DND-41 (cell line): ENCODE measurements around the gene ZCCHC8.

Experiments used
- CTCF ChIP-seq: IDR thresholded peaks from 2 replicates; pipeline ENCODE4 v1.5.1; 2012; ENCODE audit warnings: borderline replicate concordance, low read length, moderate library complexity, mild to moderate bottlenecking; ENCODE audit not compliant: poor library complexity, severe bottlenecking; ENCODE audit errors: extremely low read depth
- EZH2 ChIP-seq: IDR thresholded peaks from 3 replicates; pipeline ENCODE4 v1.6.1; 2012; ENCODE audit warnings: borderline replicate concordance, low read depth, mild to moderate bottlenecking, moderate library complexity, low read length, inconsistent platforms; ENCODE audit not compliant: severe bottlenecking

- TF ChIP-seq CTCF (no peak), EZH2 (no peak)
Observed at GRCh38 chr12:122516544-122517361, 16.0 kb upstream of the ZCCHC8 start.
